ENCODE measurements around the gene FAM174C.

The FAM174C gene

GRCh38 chr19:1275976-1276627, 772 bp downstream of the FAM174C start:
- no peak for DNase-seq

GRCh38 chr19:1276628-1277022, 1.3 kb downstream of the FAM174C start:
- no peak for DNase-seq

- DNase-seq, result no peak
These were observed 1.7 kb downstream of the FAM174C start for GRCh38 chr19:1277061-1277460.

GRCh38 chr19:1278074-1278473, 2.7 kb downstream of the FAM174C start:
- DNase-seq, result no peak

- no peak for DNase-seq
These were observed 3.7 kb downstream of the FAM174C start for GRCh38 chr19:1278713-1279660.

GRCh38 chr19:1279782-1280341, 4.5 kb downstream of the FAM174C start:
- peak; percentile 79 for DNase-seq

- no peak for DNase-seq
These were observed 5.6 kb downstream of the FAM174C start for GRCh38 chr19:1280636-1281568.

GRCh38 chr19:1281569-1282287, 6.4 kb downstream of the FAM174C start:
- DNase-seq, result no peak

GRCh38 chr19:1282588-1283206, 7.4 kb downstream of the FAM174C start:
- no peak for DNase-seq

- no peak for DNase-seq
These were observed 8.0 kb downstream of the FAM174C start for GRCh38 chr19:1283207-1283916.

- DNase-seq, result no peak
These were observed 8.6 kb downstream of the FAM174C start for GRCh38 chr19:1283917-1284292.

- DNase-seq, result no peak
These were observed 9.1 kb downstream of the FAM174C start for GRCh38 chr19:1284293-1284978.

GRCh38 chr19:1284979-1285736, 9.8 kb downstream of the FAM174C start:
- no peak for DNase-seq

- DNase-seq, result no peak
These were observed 10.5 kb downstream of the FAM174C start, which contains the start of gene EFNA2 for GRCh38 chr19:1285737-1286360. Gene EFNA2, plus strand, starts transcription at chr19:1285873. Its CDS starts 296 bp downstream, at chr19:1286169.

- no peak for DNase-seq
These were observed 11.4 kb downstream of the FAM174C start for GRCh38 chr19:1286487-1287353.

GRCh38 chr19:1287354-1288225, 12.3 kb downstream of the FAM174C start:
- DNase-seq, result no peak

- no peak for DNase-seq
These were observed 12.9 kb downstream of the FAM174C start for GRCh38 chr19:1288226-1288612.
